Measurements from ENCODE around the gene GDA.
"Not testable (repeated sequence)": the region's sequence is repeated elsewhere in the genome, so short reads cannot be mapped to it uniquely, and the experiment has no call there.

GDA gene

DNA sequence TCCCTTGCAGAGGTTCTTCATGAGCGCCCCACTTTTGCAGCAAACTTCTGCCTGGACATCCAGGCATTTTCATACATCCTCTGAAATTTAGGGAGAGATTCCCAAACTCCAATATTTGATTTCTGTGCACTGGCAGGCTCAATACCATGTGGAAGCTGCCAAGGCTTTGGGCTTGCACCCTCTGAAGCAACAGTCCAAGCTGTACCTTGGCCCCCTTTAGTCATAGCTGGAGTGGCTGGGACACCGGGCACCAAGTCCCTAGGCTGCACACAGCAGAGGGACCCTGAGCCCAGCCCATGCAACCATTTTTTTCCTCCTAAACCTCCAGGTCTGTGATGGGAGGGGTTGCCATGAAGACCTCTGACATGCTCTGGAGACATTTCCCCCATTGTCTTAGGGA, 141.1 kb downstream of the GDA start:
- Histone ChIP-seq H3K27me3 (ENCODE audit: insufficient read depth, low read length) (no peaks in the 10 kb centered on the region), H3K9me3 (ENCODE audit: insufficient read depth, low read depth, low read length) (no peaks in the 10 kb centered on the region; the same call in 1 of the 2 replicates), H3K4me3 (ENCODE audit: low read length) (no peak overlapping the region), H3K27ac (ENCODE audit: low read length) (no peak overlapping the region), H3K4me1 (ENCODE audit: insufficient read depth, low read length) (no peaks in the 10 kb centered on the region), H3K36me3 (ENCODE audit: insufficient read depth, low read depth, low read length) (no peaks in the 10 kb centered on the region), H3K9ac (ENCODE audit: low read depth, low read length) (no peak overlapping the region)

DNA sequence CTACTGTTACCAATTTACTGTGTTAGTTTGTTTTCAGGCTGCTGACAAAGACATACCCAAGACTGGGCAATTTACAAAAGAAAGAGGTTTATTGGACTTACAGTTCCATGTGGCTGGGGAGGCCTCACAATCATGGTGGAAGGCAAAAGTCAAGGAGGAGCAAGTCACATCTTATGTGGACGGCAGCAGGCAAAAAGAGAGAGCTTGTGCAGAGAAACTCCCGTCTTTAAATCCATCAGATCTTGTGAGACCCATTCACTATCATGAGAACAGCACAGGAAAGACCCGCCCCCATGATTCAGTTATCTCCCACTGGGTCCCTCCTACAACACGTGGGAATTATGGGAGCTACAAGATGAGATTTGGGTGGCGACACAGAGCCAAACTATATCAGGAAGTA, 142.3 kb downstream of the GDA start:
- H3K27ac ChIP-seq (ENCODE audit: low read length); H3K9me3 ChIP-seq (ENCODE audit: insufficient read depth, low read depth, low read length); H3K4me1 ChIP-seq (ENCODE audit: insufficient read depth, low read length); H3K36me3 ChIP-seq (ENCODE audit: insufficient read depth, low read depth, low read length); H3K4me3 ChIP-seq (ENCODE audit: low read length); H3K27me3 ChIP-seq (ENCODE audit: insufficient read depth, low read length); H3K9ac ChIP-seq (ENCODE audit: low read depth, low read length): not testable (repeated sequence)

GRCh38 chr9:72292256-72292682, 143.0 kb downstream of the GDA start:
- Histone ChIP-seq H3K4me1 (ENCODE audit: insufficient read depth, low read length) (no peaks in the 10 kb centered on the region), H3K27me3 (ENCODE audit: insufficient read depth, low read length) (no peaks in the 10 kb centered on the region), H3K9me3 (ENCODE audit: insufficient read depth, low read depth, low read length) (no peaks in the 10 kb centered on the region; the same call in 1 of the 2 replicates), H3K4me3 (ENCODE audit: low read length) (no peak overlapping the region), H3K36me3 (ENCODE audit: insufficient read depth, low read depth, low read length) (no peaks in the 10 kb centered on the region), H3K9ac (ENCODE audit: low read depth, low read length) (no peak overlapping the region), H3K27ac (ENCODE audit: low read length) (no peak overlapping the region)

GRCh38 chr9:72292874-72293607, 143.8 kb downstream of the GDA start:
- Histone ChIP-seq H3K9ac (ENCODE audit: low read depth, low read length) (no peak overlapping the region), H3K27me3 (ENCODE audit: insufficient read depth, low read length) (no peaks in the 10 kb centered on the region), H3K36me3 (ENCODE audit: insufficient read depth, low read depth, low read length) (no peaks in the 10 kb centered on the region), H3K4me3 (ENCODE audit: low read length) (no peak overlapping the region), H3K4me1 (ENCODE audit: insufficient read depth, low read length) (no peaks in the 10 kb centered on the region), H3K27ac (ENCODE audit: low read length) (no peak overlapping the region), H3K9me3 (ENCODE audit: insufficient read depth, low read depth, low read length) (no peaks in the 10 kb centered on the region; the same call in 1 of the 2 replicates)

GRCh38 chr9:72294936-72295335, 145.7 kb downstream of the GDA start:
- no peak overlapping the region for H3K4me3 ChIP-seq (ENCODE audit: low read length)
- H3K27me3 ChIP-seq (ENCODE audit: insufficient read depth, low read length): no peaks in the 10 kb centered on the region

DNA sequence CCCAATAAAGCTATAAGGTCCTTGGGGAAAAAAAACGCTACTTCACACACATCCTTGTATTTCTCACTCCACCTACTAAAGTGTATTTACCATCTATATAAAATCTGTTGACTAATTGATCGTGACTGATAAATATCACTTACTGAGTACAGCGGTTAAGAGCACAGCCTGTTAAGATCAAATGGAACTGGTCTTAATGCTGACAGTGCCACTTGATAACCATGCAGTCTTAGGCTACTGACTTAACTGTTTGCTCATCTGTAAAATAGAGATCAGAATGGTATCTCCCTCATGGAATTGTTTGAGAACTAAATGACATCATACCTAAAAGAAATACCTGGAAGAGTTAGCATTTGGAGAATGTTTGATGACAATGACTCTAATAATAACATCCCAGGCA, 148.3 kb downstream of the GDA start:
- Histone ChIP-seq H3K4me1 (ENCODE audit: insufficient read depth, low read length) (no peaks in the 10 kb centered on the region), H3K27ac (ENCODE audit: low read length) (no peak overlapping the region), H3K36me3 (ENCODE audit: insufficient read depth, low read depth, low read length) (no peaks in the 10 kb centered on the region)

More at GRCh38 chr9:72294936-72295335, 145.7 kb downstream of the GDA start:
- H3K4me1 ChIP-seq (ENCODE audit: insufficient read depth, low read length): no peaks in the 10 kb centered on the region
- H3K36me3 ChIP-seq (ENCODE audit: insufficient read depth, low read depth, low read length): no peaks in the 10 kb centered on the region
- H3K27ac ChIP-seq (ENCODE audit: low read length): no peak overlapping the region
- H3K9me3 ChIP-seq (ENCODE audit: insufficient read depth, low read depth, low read length): no peaks in the 10 kb centered on the region; the same call in 1 of the 2 replicates
- no peak overlapping the region for H3K9ac ChIP-seq (ENCODE audit: low read depth, low read length)

GRCh38 chr9:72299017-72299603, 149.9 kb downstream of the GDA start:
- Histone ChIP-seq H3K9ac (ENCODE audit: low read depth, low read length) (no peak overlapping the region), H3K4me3 (ENCODE audit: low read length) (no peak overlapping the region), H3K9me3 (ENCODE audit: insufficient read depth, low read depth, low read length) (no peaks in the 10 kb centered on the region), H3K4me1 (ENCODE audit: insufficient read depth, low read length) (no peaks in the 10 kb centered on the region), H3K27ac (ENCODE audit: low read length) (no peak overlapping the region), H3K36me3 (ENCODE audit: insufficient read depth, low read depth, low read length) (no peaks in the 10 kb centered on the region), H3K27me3 (ENCODE audit: insufficient read depth, low read length) (no peaks in the 10 kb centered on the region)

More for the DNA sequence above, 148.3 kb downstream of the GDA start:
- Histone ChIP-seq H3K27me3 (ENCODE audit: insufficient read depth, low read length) (no peaks in the 10 kb centered on the region), H3K9me3 (ENCODE audit: insufficient read depth, low read depth, low read length) (no peaks in the 10 kb centered on the region), H3K9ac (ENCODE audit: low read depth, low read length) (no peak overlapping the region), H3K4me3 (ENCODE audit: low read length) (no peak overlapping the region)

DNA sequence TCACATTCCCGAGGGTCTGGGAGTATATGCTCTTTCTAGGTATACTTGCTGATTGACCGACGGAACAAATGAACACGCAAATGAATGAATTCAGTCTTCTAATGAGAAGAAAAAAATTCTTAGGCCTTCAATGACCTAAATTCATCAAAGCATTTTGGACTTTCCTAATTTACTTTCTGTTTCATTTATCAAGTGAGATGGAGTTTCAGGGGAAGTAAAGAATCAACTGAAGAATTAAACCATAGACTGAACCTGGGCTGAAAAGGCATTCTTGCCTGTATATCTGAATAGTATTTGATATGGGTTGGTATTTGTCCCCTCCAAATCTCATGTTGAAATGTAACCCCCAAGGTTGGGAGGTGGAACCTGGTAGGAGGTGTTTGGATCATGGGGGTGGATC, 151.6 kb downstream of the GDA start:
- Histone ChIP-seq H3K4me1 (ENCODE audit: insufficient read depth, low read length) (no peaks in the 10 kb centered on the region), H3K36me3 (ENCODE audit: insufficient read depth, low read depth, low read length) (no peaks in the 10 kb centered on the region), H3K27me3 (ENCODE audit: insufficient read depth, low read length) (no peaks in the 10 kb centered on the region), H3K4me3 (ENCODE audit: low read length) (no peak overlapping the region), H3K27ac (ENCODE audit: low read length) (no peak overlapping the region), H3K9ac (ENCODE audit: low read depth, low read length) (no peak overlapping the region), H3K9me3 (ENCODE audit: insufficient read depth, low read depth, low read length) (no peaks in the 10 kb centered on the region)

Data from iPS-20b (cell line).